Type B pancreatic cell (in vitro differentiated cells): ENCODE data around the gene PRKG1. TPM values are rescaled to one million over a fixed set of nuclear protein-coding genes. Genes with fewer than 3 reads are reported as not detected.

ENCODE experiments used
- DNase-seq: peaks from one replicate; pipeline ENCODE4 v3.0.0; 2021; ENCODE audit warnings: mixed read lengths; ENCODE audit not compliant: unreplicated experiment; ENCODE audit errors: extremely low spot score
- H3K27ac Mint-ChIP-seq: 2 replicates; pipeline ENCODE4 v1.8.0; 2021; ENCODE audit warnings: mild to moderate bottlenecking, mixed read lengths
- H3K27me3 Mint-ChIP-seq: 2 replicates; pipeline ENCODE4 v1.8.0; 2021; ENCODE audit warnings: mixed read lengths
- H3K36me3 Mint-ChIP-seq: 2 replicates; pipeline ENCODE4 v1.8.0; 2021; ENCODE audit warnings: mixed read lengths
- H3K4me1 Mint-ChIP-seq: one replicate; pipeline ENCODE4 v1.8.0; 2021; ENCODE audit warnings: mixed read lengths; ENCODE audit not compliant: unreplicated experiment
- H3K4me3 Mint-ChIP-seq: 2 replicates; pipeline ENCODE4 v1.8.0; 2021; ENCODE audit warnings: mild to moderate bottlenecking, mixed read lengths
- H3K9me3 Mint-ChIP-seq: 2 replicates; pipeline ENCODE4 v1.8.0; 2021; ENCODE audit warnings: mixed read lengths
- total RNA-seq: library from RNA; stranded (reverse); gene quantifications from 2 replicates; pipeline ENCODE4 v1.2.1, GENCODE V29; 2021; ENCODE audit warnings: low replicate concordance
- TF ChIP-seq, protein P1 (sequence below): fragments of 200-600 bp; sonication (generic); conservative IDR thresholded peaks from 2 replicates; pipeline ENCODE4 v1.5.0; 2021; ENCODE audit warnings: antibody characterized with exemption, mild to moderate bottlenecking

PRKG1 gene
- total RNA-seq, 1 donor from 2014 or later, result 12.3 TPM

DNA sequence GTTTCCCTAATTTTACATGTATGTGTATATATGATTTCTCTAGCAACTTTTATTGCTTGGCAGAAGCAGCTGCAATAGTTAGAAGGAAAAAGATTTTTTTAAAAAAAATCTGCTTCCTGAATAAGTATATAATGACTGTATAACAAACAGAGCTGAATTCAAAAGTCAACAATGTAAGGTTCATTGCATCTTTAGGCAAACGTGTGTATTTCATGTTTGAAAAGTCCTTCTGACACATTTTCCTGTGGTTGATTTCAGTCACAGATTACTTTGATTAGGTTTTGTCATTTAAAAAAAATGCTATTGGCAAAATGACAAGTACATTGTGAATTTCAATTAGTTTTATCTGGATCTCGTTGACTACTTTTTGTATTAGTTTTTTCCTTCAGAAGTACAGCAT, 394.1 kb downstream of the PRKG1 start:
- H3K36me3 Mint-ChIP-seq, result no peaks in the 10 kb centered on the region
- TF ChIP-seq, protein P1, sequence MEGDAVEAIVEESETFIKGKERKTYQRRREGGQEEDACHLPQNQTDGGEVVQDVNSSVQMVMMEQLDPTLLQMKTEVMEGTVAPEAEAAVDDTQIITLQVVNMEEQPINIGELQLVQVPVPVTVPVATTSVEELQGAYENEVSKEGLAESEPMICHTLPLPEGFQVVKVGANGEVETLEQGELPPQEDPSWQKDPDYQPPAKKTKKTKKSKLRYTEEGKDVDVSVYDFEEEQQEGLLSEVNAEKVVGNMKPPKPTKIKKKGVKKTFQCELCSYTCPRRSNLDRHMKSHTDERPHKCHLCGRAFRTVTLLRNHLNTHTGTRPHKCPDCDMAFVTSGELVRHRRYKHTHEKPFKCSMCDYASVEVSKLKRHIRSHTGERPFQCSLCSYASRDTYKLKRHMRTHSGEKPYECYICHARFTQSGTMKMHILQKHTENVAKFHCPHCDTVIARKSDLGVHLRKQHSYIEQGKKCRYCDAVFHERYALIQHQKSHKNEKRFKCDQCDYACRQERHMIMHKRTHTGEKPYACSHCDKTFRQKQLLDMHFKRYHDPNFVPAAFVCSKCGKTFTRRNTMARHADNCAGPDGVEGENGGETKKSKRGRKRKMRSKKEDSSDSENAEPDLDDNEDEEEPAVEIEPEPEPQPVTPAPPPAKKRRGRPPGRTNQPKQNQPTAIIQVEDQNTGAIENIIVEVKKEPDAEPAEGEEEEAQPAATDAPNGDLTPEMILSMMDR, result no peak
- no peak for DNase-seq

GRCh38 chr10:51469686-51470085, 395.4 kb downstream of the PRKG1 start:
- DNase-seq, result no peak
- Mint-ChIP-seq H3K4me3 (no peak overlapping the region), H3K27me3 (no peaks in the 10 kb centered on the region), H3K27ac (no peak overlapping the region), H3K9me3 (no peaks in the 10 kb centered on the region), H3K4me1 (no peaks in the 10 kb centered on the region), H3K36me3 (no peaks in the 10 kb centered on the region)
- TF ChIP-seq, protein P1, result no peak

More for the DNA sequence above, 394.1 kb downstream of the PRKG1 start:
- Mint-ChIP-seq H3K27me3 (no peaks in the 10 kb centered on the region), H3K27ac (no peak overlapping the region), H3K9me3 (no peaks in the 10 kb centered on the region), H3K4me3 (no peak overlapping the region), H3K4me1 (no peaks in the 10 kb centered on the region)

GRCh38 chr10:51471271-51471670, 397.0 kb downstream of the PRKG1 start:
- no peaks in the 10 kb centered on the region for H3K4me1 Mint-ChIP-seq
- no peaks in the 10 kb centered on the region for H3K27me3 Mint-ChIP-seq
- no peaks in the 10 kb centered on the region for H3K9me3 Mint-ChIP-seq
- TF ChIP-seq, protein P1, result no peak
- no peak overlapping the region for H3K27ac Mint-ChIP-seq
- no peaks in the 10 kb centered on the region for H3K36me3 Mint-ChIP-seq
- DNase-seq, result no peak
- no peak overlapping the region for H3K4me3 Mint-ChIP-seq

DNA sequence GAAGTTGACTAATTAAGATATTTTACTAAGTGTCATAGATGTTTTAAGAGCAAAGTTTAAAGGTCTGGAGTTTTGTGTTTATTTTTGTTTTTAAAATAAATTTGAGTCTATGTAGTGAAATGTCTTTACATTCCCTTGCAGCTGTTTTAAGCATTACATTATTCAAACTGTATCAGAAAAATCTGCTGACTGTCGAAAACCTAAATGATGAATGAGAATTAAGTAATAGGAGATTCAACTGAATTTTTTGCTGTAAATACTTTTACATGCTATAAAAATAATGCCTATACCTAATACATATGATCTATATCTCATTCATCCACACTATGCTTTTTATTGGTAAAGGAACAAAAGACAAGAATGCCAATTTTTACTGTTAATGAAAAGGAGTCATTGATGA, 397.9 kb downstream of the PRKG1 start:
- TF ChIP-seq, protein P1, result no peak
- Mint-ChIP-seq H3K9me3 (no peaks in the 10 kb centered on the region), H3K27me3 (no peaks in the 10 kb centered on the region), H3K27ac (no peak overlapping the region), H3K4me3 (no peak overlapping the region), H3K36me3 (no peaks in the 10 kb centered on the region), H3K4me1 (no peaks in the 10 kb centered on the region)
- no peak for DNase-seq

- Mint-ChIP-seq H3K4me3 (no peak overlapping the region), H3K9me3 (no peaks in the 10 kb centered on the region), H3K27ac (no peak overlapping the region), H3K4me1 (no peaks in the 10 kb centered on the region), H3K36me3 (no peaks in the 10 kb centered on the region), H3K27me3 (no peaks in the 10 kb centered on the region)
- TF ChIP-seq, protein P1, result no peak
- DNase-seq, result no peak
These were observed 405.4 kb downstream of the PRKG1 start for GRCh38 chr10:51479711-51480110.

- Mint-ChIP-seq H3K9me3 (no peaks in the 10 kb centered on the region), H3K4me1 (no peaks in the 10 kb centered on the region), H3K27me3 (peaks cover 3% of the 10 kb centered on the region), H3K4me3 (no peak overlapping the region), H3K36me3 (no peaks in the 10 kb centered on the region), H3K27ac (no peak overlapping the region)
- TF ChIP-seq, protein P1, result no peak
- no peak for DNase-seq
These were observed 411.4 kb downstream of the PRKG1 start for GRCh38 chr10:51485668-51486067.
